ES-I3 (cell line): Measurements from ENCODE around the gene SMYD3.

Experiments
- H3K36me3 ChIP-seq: 2 replicates; pipeline ENCODE4 v1.6.1; 2013; ENCODE audit warnings: mild to moderate bottlenecking, low read length, control low read depth, moderate library complexity; ENCODE audit not compliant: insufficient read depth
- H3K4me1 ChIP-seq: 2 replicates; pipeline ENCODE4 v1.6.1; 2013; ENCODE audit warnings: mild to moderate bottlenecking, control low read depth, low read length; ENCODE audit not compliant: insufficient read depth
- H3K9ac ChIP-seq: 2 replicates; pipeline ENCODE4 v1.6.1; 2013; ENCODE audit warnings: low read depth, mild to moderate bottlenecking, low read length, moderate library complexity
- H3K9me3 ChIP-seq: 2 replicates; pipeline ENCODE4 v1.6.1; 2013; ENCODE audit warnings: mild to moderate bottlenecking, low read length, moderate library complexity; ENCODE audit not compliant: control insufficient read depth, insufficient read depth

Gene SMYD3

GRCh38 chr1:245875581-245876261 is 631.4 kb downstream of the SMYD3 start:
- H3K9me3 ChIP-seq: no peaks in the 10 kb centered on the region
- no peak overlapping the region for H3K9ac ChIP-seq
- H3K36me3 ChIP-seq: no peaks in the 10 kb centered on the region
- H3K4me1 ChIP-seq: no peaks in the 10 kb centered on the region

GRCh38 chr1:245874942-245875580 is 632.0 kb downstream of the SMYD3 start:
- Histone ChIP-seq H3K36me3 (no peaks in the 10 kb centered on the region), H3K4me1 (no peaks in the 10 kb centered on the region), H3K9ac (no peak overlapping the region), H3K9me3 (no peaks in the 10 kb centered on the region)

- Histone ChIP-seq H3K36me3 (no peaks in the 10 kb centered on the region), H3K9me3 (no peaks in the 10 kb centered on the region), H3K9ac (no peak overlapping the region), H3K4me1 (no peaks in the 10 kb centered on the region)
These were observed 633.0 kb downstream of the SMYD3 start for GRCh38 chr1:245873883-245874671.

- Histone ChIP-seq H3K9ac (no peak overlapping the region), H3K4me1 (no peaks in the 10 kb centered on the region), H3K9me3 (no peaks in the 10 kb centered on the region)
These were observed 634.0 kb downstream of the SMYD3 start for GRCh38 chr1:245873068-245873467.

GRCh38 chr1:245872475-245872874 is 634.6 kb downstream of the SMYD3 start:
- H3K9ac ChIP-seq: no peak overlapping the region
- no peaks in the 10 kb centered on the region for H3K9me3 ChIP-seq
- no peaks in the 10 kb centered on the region for H3K36me3 ChIP-seq
- no peaks in the 10 kb centered on the region for H3K4me1 ChIP-seq

More at GRCh38 chr1:245873068-245873467, 634.0 kb downstream of the SMYD3 start:
- no peaks in the 10 kb centered on the region for H3K36me3 ChIP-seq

GRCh38 chr1:245871915-245872314 is 635.2 kb downstream of the SMYD3 start:
- Histone ChIP-seq H3K9ac (no peak overlapping the region), H3K36me3 (no peaks in the 10 kb centered on the region), H3K9me3 (no peaks in the 10 kb centered on the region), H3K4me1 (no peaks in the 10 kb centered on the region)

- H3K4me1 ChIP-seq: no peaks in the 10 kb centered on the region
- H3K9me3 ChIP-seq: no peaks in the 10 kb centered on the region
- H3K36me3 ChIP-seq: no peaks in the 10 kb centered on the region
- no peak overlapping the region for H3K9ac ChIP-seq
These were observed 635.9 kb downstream of the SMYD3 start for GRCh38 chr1:245871191-245871590.

GRCh38 chr1:245870698-245871097 is 636.4 kb downstream of the SMYD3 start:
- no peak overlapping the region for H3K9ac ChIP-seq
- no peaks in the 10 kb centered on the region for H3K4me1 ChIP-seq
- no peaks in the 10 kb centered on the region for H3K36me3 ChIP-seq
- H3K9me3 ChIP-seq: no peaks in the 10 kb centered on the region

- Histone ChIP-seq H3K36me3 (no peaks in the 10 kb centered on the region), H3K9ac (no peak overlapping the region), H3K9me3 (no peaks in the 10 kb centered on the region), H3K4me1 (no peaks in the 10 kb centered on the region)
These were observed 637.2 kb downstream of the SMYD3 start for GRCh38 chr1:245869847-245870246.

GRCh38 chr1:245867738-245868137 is 639.3 kb downstream of the SMYD3 start:
- H3K4me1 ChIP-seq: no peaks in the 10 kb centered on the region
- H3K9me3 ChIP-seq: no peaks in the 10 kb centered on the region
- no peak overlapping the region for H3K9ac ChIP-seq
- no peaks in the 10 kb centered on the region for H3K36me3 ChIP-seq

- H3K4me1 ChIP-seq: no peaks in the 10 kb centered on the region
- H3K36me3 ChIP-seq: no peaks in the 10 kb centered on the region
- no peaks in the 10 kb centered on the region for H3K9me3 ChIP-seq
- H3K9ac ChIP-seq: no peak overlapping the region
These were observed 642.2 kb downstream of the SMYD3 start for GRCh38 chr1:245864872-245865271.

GRCh38 chr1:245863566-245864184 is 643.4 kb downstream of the SMYD3 start:
- Histone ChIP-seq H3K36me3 (no peaks in the 10 kb centered on the region), H3K4me1 (no peaks in the 10 kb centered on the region), H3K9ac (no peak overlapping the region), H3K9me3 (no peaks in the 10 kb centered on the region)

- no peaks in the 10 kb centered on the region for H3K9me3 ChIP-seq
- H3K36me3 ChIP-seq: no peaks in the 10 kb centered on the region
- H3K9ac ChIP-seq: no peak overlapping the region
- no peaks in the 10 kb centered on the region for H3K4me1 ChIP-seq
These were observed 644.1 kb downstream of the SMYD3 start for GRCh38 chr1:245862812-245863540.
